Adrenal gland (tissue), 12 donors: ENCODE measurements around the gene PPP1R14C. TPM values are rescaled to one million over a fixed set of nuclear protein-coding genes. Genes with fewer than 3 reads are reported as not detected.

ENCODE experiments used
- DNase-seq, 7 donors: peaks; one replicate each; pipeline ENCODE4 v3.0.0-alpha.2; 2019 to 2020
- H3K27ac ChIP-seq, 5 donors: fragments of 200-600 bp; sonication (generic) in 4 of 5; 1 replicate in 3 of 5; 2 replicates in 2 of 5; pipeline versions ENCODE4 v1.5.1 to v1.8.0; 2016 to 2020; ENCODE audit warnings: mild to moderate bottlenecking in 1 of 5
- H3K27me3 ChIP-seq: fragments of 200-600 bp; 2 replicates; pipeline ENCODE4 v1.8.0; 2021
- H3K36me3 ChIP-seq, 2 donors: fragments of 200-600 bp; replicated peaks in 1 of 2; 1 replicate in 1 of 2; 2 replicates in 1 of 2; pipeline versions ENCODE4 v1.5.1 to v1.8.0; 2018 to 2022
- H3K4me1 ChIP-seq, 2 donors: fragments of 200-600 bp; replicated peaks in 1 of 2; 1 replicate in 1 of 2; 2 replicates in 1 of 2; pipeline versions ENCODE4 v1.5.1 to v1.8.0; 2018 to 2021
- H3K4me3 ChIP-seq, 4 donors: fragments of 200-600 bp; sonication (generic) in 3 of 4; one replicate each; pipeline ENCODE4 v1.5.1; 2016 to 2018
- H3K9me3 ChIP-seq, 3 donors: fragments of 200-600 bp; sonication (generic) in 1 of 3; replicated peaks in 1 of 3; 1 replicate in 2 of 3; 2 replicates in 1 of 3; pipeline versions ENCODE4 v1.5.1 to v1.8.0; 2016 to 2021
- CTCF ChIP-seq, 6 experiments: fragments of 450-650 bp in 4 of 6; fragments of 200-600 bp in 2 of 6; sonication (generic) in 1 of 6; IDR thresholded peaks; 1 replicate in 5 of 6; 2 replicates in 1 of 6; pipeline versions ENCODE4 v1.5.1 to v1.8.0; 2016 to 2021; ENCODE audit warnings: antibody characterized with exemption in 6 of 6, mild to moderate bottlenecking in 2 of 6, moderate library complexity in 1 of 6
- POLR2A ChIP-seq, 2 donors: fragments of 450-650 bp; IDR thresholded peaks; one replicate each; pipeline ENCODE4 v1.6.1; 2017; ENCODE audit warnings: antibody characterized with exemption in 2 of 2, mild to moderate bottlenecking in 2 of 2, moderate library complexity in 1 of 2
- WGBS, 4 donors: extraction: QIAGEN DNeasy Blood & Tissue Kit in 2 of 4; methylation state at CpG; one replicate each; pipeline versions ENCODE4 v1.1.5 to v1.1.7; 2013 to 2017; 5-methylcytosine and 5-hydroxymethylcytosine counted together
- intact Hi-C, 2 donors: fragments of 100-400 bp; cut with DNase I; formaldehyde crosslinking; loops; one replicate each; pipeline versions ENCODE4 v1.14.1 to v1.15.0; 2022 to 2023
- polyA plus RNA-seq, 3 donors: library from polyadenylated mRNA; stranded (reverse); fragments of 200-250 nt in 2 of 3; fragments of 350-450 nt in 1 of 3; fragmentation: Illumina TruSeq in 1 of 3; extraction: RNeasy Lipid Tissue Mini Kit (QIAGEN cat#74804) in 1 of 3; gene quantifications; one replicate each; pipeline ENCODE4 v1.2.3, GENCODE V29; 2013 to 2014
- total RNA-seq, 9 donors: library from RNA; depleted of rRNA in 4 of 9; stranded (reverse); fragments of >200 nt in 4 of 9; fragments of 120-200 nt in 1 of 9; fragmentation: NEBNext Ultra II Directional in 1 of 9; extraction: Animal tissue kit (Norgen Biotek cat#: 25700) in 1 of 9; gene quantifications; one replicate each; pipeline versions ENCODE4 v1.1.0 to v1.2.4, GENCODE V29; 2013 to 2023
- donor health status: healthy with polysubstance abuse.
- donor health status: Bipolar disorder and iron deficiency.
- donor health status: DM: yes; HTN: yes; CAD: no.
- donor health status: DM: no; HTN: no; CAD: no.
- donor health status: DM: no; HTN: no; CAD: no.
- donor health status: DM: yes; HTN: yes; CAD: no.

PPP1R14C gene
- total and polyA plus RNA-seq, 12 donors = 0.11 to 0.46 (median 0.17) TPM; not detected in 5

GRCh38 chr6:150115769-150116168, 27.1 kb upstream of the PPP1R14C start:
- Histone ChIP-seq H3K4me1 (no peaks in the 10 kb centered on the region), H3K27ac (no peak overlapping the region), H3K9me3 (no peaks in the 10 kb centered on the region), H3K27me3 (no peaks in the 10 kb centered on the region), H3K4me3 (no peak overlapping the region), H3K36me3 (no peaks in the 10 kb centered on the region)
- no peak for DNase-seq
- 60 to 95% (median 91%) methylated on average over 2 to 25 of the region's 25 CpGs for WGBS, 4 donors
- intact Hi-C loops = no loop called here
- TF ChIP-seq CTCF (IDR thresholded peaks at IDR 0.05) (no peak), POLR2A (IDR thresholded peaks at IDR 0.05) (no peak)

GRCh38 chr6:150116200-150116800, 26.5 kb upstream of the PPP1R14C start:
- Histone ChIP-seq H3K9me3 (no peaks in the 10 kb centered on the region), H3K4me1 (no peaks in the 10 kb centered on the region), H3K27ac (no peak overlapping the region), H3K27me3 (no peaks in the 10 kb centered on the region), H3K36me3 (no peaks in the 10 kb centered on the region), H3K4me3 (no peak overlapping the region)
- no peak for DNase-seq
- intact Hi-C loops = no loop called here
- WGBS, 4 donors = 75 to 88% (median 86%) methylated on average over 8 of the region's 8 CpGs
- no peak for TF ChIP-seq POLR2A (IDR thresholded peaks at IDR 0.05)
- TF ChIP-seq CTCF (IDR thresholded peaks at IDR 0.05) = no peak

GRCh38 chr6:150118203-150118602, 24.6 kb upstream of the PPP1R14C start:
- TF ChIP-seq CTCF (IDR thresholded peaks at IDR 0.05) (no peak), POLR2A (IDR thresholded peaks at IDR 0.05) (no peak)
- no peaks in the 10 kb centered on the region for H3K9me3 ChIP-seq
- 74 to 88% (median 83%) methylated on average over 6 of the region's 6 CpGs for WGBS, 4 donors
- DNase-seq = no peak
- H3K4me3 ChIP-seq = no peak overlapping the region
- intact Hi-C loops = no loop called here
- H3K27ac ChIP-seq = no peak overlapping the region
- no peaks in the 10 kb centered on the region for H3K27me3 ChIP-seq
- no peaks in the 10 kb centered on the region for H3K36me3 ChIP-seq
- H3K4me1 ChIP-seq = no peaks in the 10 kb centered on the region

GRCh38 chr6:150118627-150119026, 24.2 kb upstream of the PPP1R14C start:
- Histone ChIP-seq H3K36me3 (no peaks in the 10 kb centered on the region), H3K4me3 (no peak overlapping the region), H3K27me3 (no peaks in the 10 kb centered on the region), H3K4me1 (no peaks in the 10 kb centered on the region), H3K27ac (no peak overlapping the region), H3K9me3 (no peaks in the 10 kb centered on the region)
- intact Hi-C loops = no loop called here
- no peak for DNase-seq
- WGBS, 4 donors = 91 to 92% (median 91%) methylated on average over 6 to 9 of the region's 9 CpGs
- TF ChIP-seq POLR2A (IDR thresholded peaks at IDR 0.05) (no peak), CTCF (IDR thresholded peaks at IDR 0.05) (no peak)
